Measurements from ENCODE around the gene RPS2.

- no peak for TF ChIP-seq EZH2 (IDR thresholded peaks at IDR 0.05; ENCODE audit: borderline replicate concordance, insufficient read depth, low read depth, low read length, poor library complexity, severe bottlenecking)
- no peak for TF ChIP-seq CTCF (IDR thresholded peaks at IDR 0.05)
These were observed 1.8 kb upstream of the RPS2 start, which contains the start of gene RNF151 for GRCh38 chr16:1966460-1966859.
